Right forelimb (tissue), 1 donor: Measurements from ENCODE around the gene PCSK5.
"Not testable (repeated sequence)": the region's sequence is repeated elsewhere in the genome, so short reads cannot be mapped to it uniquely, and the experiment has no call there.

ENCODE experiments used
- DNase-seq: peaks from one replicate; pipeline ENCODE4 v3.0.0-alpha.2; 2018

PCSK5 gene

GRCh38 chr9:76020652-76021051 lies 130.2 kb downstream of the PCSK5 start:
- no peak for DNase-seq

- no peak for DNase-seq
Observed at GRCh38 chr9:76022317-76022716, 131.8 kb downstream of the PCSK5 start.

- no peak for DNase-seq
Observed at GRCh38 chr9:76023715-76024195, 133.3 kb downstream of the PCSK5 start.

DNA sequence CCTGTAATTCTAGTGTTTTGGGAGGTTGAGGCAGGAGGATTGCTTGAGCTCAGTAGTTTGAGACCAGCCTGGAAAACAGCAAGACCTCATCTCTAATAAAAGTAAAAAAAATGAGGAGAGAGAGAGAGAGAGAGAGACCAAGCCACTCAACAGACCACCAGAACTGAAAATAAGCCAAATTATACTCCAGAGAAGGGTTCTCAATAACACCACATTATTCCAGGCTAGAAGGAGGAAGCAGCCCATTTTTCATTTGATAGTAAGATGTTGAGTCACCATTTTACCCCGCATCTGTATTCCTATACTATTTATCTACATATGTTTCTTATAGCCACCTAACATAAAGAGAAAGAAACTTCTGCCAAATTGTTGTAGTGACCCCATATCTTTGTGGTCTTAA lies 134.8 kb downstream of the PCSK5 start:
- DNase-seq, result no peak

- DNase-seq, result no peak
Observed at GRCh38 chr9:76026796-76027195, 136.3 kb downstream of the PCSK5 start.

DNA sequence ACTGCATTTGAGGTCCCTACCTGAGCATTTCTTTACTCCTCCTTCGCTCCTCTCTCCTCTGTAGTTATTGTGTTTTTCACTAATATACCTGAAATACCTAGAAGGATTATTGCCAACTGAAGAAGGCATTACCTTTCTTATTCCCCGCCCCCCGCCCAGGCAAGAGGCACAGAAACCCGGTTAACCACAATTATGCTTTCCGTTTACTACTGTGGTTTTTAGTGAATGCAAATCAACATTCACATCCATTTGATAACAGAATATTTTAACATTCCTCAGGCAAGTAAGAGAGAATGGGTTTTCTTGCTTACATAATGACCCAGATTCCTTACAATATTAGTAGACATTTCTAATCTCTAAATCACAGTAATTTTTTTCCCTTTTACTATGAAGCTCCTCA lies 136.9 kb downstream of the PCSK5 start:
- DNase-seq, result no peak

- no peak for DNase-seq
Observed at GRCh38 chr9:76027861-76028260, 137.4 kb downstream of the PCSK5 start.

DNA sequence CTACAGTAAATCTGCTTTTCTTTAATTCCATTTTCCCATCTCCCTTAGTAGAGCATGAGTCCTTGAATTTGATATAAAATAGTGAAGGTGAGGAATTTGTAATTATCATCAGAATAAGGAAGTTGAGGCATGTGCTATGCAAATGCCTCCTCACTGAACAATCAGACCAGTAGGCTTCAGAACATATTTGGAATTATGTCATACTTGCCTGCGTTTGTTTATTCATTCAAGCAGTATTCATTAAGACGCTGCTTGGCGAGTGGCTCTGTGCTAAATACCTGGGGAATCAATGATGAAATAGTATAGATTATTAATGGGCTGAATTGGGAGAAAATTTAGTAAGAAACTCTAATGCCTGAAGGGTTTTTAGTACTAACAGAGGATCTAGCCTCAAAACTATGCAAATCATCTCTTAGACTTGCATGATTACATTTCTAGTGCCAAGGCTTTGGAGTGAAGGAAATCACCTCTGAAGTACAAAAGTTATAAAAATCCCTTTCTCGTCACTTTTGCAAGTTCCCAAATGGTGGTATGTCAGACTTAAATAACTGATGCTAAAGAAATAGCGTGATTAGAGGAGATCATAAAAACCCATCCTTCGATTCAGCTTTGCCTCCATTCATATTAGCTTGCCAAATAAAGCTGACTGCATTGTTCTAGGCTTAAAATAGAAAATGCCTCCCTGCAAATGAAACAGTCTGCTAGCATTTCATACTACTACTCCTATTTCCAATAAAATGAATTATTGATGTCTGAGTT lies 141.7 kb downstream of the PCSK5 start:
- no peak for DNase-seq

- no peak for DNase-seq
Observed at GRCh38 chr9:76032797-76033373, 142.4 kb downstream of the PCSK5 start.

GRCh38 chr9:76034049-76034448 lies 143.6 kb downstream of the PCSK5 start:
- DNase-seq, result no peak

DNA sequence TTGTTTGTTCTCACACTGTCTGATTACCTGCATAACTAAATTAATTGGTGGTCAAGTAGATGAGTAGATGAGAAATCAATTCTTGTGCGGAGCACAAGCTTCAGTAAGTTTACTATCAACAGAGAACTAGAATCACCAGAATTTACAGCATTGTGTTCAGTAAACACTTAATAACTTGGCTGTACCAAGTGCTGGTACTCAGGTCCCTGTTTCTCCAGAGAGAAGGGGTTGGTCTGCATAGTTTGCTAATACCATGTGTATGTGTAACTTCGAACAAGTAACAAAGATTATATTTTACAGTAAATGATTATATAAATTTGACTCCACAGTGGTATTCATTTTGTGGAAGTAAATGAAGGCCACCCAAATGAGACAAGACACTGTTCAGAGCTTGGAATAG lies 146.3 kb downstream of the PCSK5 start:
- no peak for DNase-seq

DNA sequence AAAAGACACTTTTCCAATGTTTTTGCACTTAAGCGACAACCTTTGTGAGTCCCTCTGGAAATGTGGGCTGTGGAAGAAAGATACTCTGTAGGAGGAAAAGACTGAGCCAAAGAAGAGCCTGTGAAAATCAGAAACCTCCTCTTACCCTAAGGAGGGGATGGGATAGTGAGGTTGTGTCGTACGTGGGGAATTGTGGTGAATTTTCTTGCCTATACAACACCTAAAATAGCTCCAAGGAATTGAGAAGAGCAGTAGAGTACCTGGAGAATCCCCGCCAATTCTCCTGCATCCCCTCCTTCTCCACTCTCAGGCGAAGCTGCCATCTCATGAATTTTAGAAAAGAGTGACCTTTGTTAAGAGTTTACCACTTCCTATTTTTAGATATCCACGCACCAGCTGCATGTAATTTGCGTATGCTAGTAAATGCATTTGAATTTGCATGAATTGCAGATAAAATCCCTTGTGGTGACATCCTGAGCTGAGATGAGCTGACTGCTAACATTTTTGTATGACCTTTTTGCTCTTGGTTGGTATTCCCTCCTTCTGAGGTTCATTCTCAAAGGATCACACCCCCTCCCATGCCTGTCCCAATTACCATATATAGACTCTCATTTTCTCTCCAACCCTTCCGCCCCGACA lies 147.2 kb downstream of the PCSK5 start:
- no peak for DNase-seq

GRCh38 chr9:76038431-76038830 lies 148.0 kb downstream of the PCSK5 start:
- no peak for DNase-seq

- no peak for DNase-seq
Observed at GRCh38 chr9:76044266-76044819, 153.9 kb downstream of the PCSK5 start.

GRCh38 chr9:76045221-76045620 lies 154.7 kb downstream of the PCSK5 start:
- no peak for DNase-seq

DNA sequence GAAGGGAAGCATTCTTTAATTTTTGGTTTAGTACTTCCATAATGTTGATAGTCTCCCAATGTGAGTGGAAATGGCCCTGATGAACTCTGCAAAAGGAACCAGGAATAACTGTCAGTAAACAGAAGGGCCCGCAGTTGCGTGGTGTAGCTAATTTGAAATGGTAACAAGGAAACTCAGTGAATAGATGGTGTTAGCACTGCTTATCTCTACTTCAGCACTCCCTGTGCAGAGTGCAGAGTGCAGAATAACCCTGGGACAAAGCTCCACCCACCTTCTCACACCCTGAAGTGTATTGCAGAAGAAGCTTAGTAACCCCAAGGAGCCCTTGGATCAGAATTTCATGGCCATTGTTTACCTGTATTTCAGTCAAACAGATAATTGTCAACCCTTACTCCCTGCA lies 158.9 kb downstream of the PCSK5 start:
- DNase-seq, result no peak

DNA sequence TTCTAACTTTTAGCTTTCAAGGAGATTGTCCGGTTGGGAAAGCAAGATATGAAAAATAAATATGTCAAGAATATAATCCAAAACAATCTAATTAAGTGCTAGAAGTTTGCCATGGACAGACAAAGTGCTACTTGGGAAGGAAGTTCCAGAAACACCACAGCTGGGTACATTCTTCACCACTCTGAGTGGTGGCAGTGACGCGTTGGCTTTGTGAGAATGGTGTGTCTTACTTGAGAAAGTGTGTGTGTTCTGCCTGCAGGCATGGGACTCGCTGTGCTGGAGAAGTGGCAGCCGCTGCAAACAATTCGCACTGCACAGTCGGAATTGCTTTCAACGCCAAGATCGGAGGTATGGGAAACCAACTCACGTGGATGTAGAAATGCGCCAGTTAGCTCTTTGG lies 177.2 kb downstream of the PCSK5 start:
- DNase-seq, result no peak

GRCh38 chr9:76077537-76077936 lies 187.1 kb downstream of the PCSK5 start:
- no peak for DNase-seq

DNA sequence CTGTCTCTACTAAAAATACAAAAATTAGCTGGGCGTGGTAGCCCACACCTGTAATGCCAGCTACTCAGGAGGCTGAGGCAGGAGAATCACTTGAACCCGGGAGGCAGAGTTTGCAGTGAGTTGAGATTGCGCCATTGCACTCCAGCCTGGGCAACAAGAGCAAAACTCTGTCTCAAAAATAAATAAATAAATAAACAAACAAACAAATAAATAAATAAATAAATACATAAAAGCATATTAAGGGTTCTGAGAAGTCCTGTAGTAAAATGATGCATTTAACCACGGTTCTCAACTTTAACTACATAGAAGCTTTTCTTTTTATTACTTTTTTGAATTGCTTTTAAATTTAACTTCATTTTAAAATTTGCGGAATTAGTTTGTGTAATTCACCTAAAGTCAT lies 190.8 kb downstream of the PCSK5 start:
- DNase-seq, result not testable (repeated sequence)

DNA sequence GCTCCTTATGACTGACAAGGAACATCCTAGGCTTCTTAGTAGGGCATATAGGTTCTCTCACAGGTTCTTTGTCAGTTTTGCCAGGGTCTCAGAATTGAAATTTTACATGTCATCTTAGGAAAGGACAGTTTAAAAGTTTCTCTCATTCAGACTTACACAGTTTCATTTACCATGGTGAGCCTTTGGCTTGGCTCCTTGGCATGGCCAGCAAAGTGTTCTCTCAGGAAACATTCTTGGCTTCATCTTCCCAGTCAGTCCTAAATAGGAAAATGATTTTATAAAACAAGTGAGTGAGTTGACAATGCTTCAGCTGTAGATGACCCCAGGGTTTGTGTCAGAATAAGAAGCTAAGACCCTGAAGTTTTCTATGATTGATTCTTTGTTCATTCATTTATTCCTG lies 191.6 kb downstream of the PCSK5 start:
- no peak for DNase-seq

GRCh38 chr9:76085596-76085995 lies 195.1 kb downstream of the PCSK5 start:
- DNase-seq, result no peak

- no peak for DNase-seq
Observed at GRCh38 chr9:76086539-76086938, 196.1 kb downstream of the PCSK5 start.

DNA sequence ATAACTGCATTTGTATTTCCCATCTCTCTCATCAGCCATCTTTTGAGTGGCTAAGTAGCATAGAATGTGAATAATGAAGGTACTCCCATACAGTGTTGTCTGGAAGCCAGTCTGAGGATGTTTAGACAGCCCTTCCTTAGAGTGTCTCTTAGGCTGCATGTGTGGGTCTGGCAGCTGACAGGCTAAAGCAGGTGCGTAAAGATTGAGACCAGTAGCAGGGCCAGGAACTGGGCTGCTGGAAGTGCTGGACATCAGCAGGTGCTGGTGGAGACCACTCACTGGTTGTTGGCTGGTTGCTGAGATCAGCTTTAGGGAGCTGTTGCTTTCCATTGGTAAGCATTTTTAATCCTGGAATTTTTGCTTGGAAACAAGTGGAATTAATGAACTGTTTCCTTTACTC lies 197.5 kb downstream of the PCSK5 start:
- DNase-seq, result no peak

DNA sequence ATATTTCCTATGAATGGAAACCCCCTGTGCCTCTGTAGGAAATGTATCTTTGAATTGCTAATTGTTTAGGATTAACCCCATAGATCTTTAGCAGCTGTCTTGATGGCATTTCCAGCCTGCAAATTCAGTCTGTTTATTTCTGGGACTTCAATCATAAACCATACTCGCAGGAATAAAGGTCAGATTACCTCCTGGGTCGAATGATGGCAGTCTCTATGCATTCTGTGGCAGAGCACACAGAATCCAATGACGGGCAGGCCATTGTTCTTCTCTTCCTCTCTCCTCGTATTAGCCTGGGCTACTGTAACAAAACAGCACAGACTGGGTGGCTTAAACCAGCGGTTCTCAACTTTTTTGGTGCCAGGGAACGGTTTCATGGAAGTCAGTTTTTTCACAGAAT lies 199.9 kb downstream of the PCSK5 start:
- no peak for DNase-seq
